ENCODE data around the gene FAAP20.

FAAP20 gene

GRCh38 chr1:2180297-2181245 lies 14.0 kb downstream of the FAAP20 start:
- TF ChIP-seq CTCF (IDR thresholded peaks at IDR 0.05): no peak

GRCh38 chr1:2179283-2180013 lies 15.1 kb downstream of the FAAP20 start:
- TF ChIP-seq CTCF (IDR thresholded peaks at IDR 0.05): no peak

- no peak for TF ChIP-seq CTCF (IDR thresholded peaks at IDR 0.05)
Observed at GRCh38 chr1:2178875-2179274, 15.7 kb downstream of the FAAP20 start.

GRCh38 chr1:2177946-2178538 lies 16.5 kb downstream of the FAAP20 start:
- TF ChIP-seq CTCF (IDR thresholded peaks at IDR 0.05): no peak

GRCh38 chr1:2177541-2177940 lies 17.0 kb downstream of the FAAP20 start:
- no peak for TF ChIP-seq CTCF (IDR thresholded peaks at IDR 0.05)

- no peak for TF ChIP-seq CTCF (IDR thresholded peaks at IDR 0.05)
Observed at GRCh38 chr1:2176615-2177014, 18.0 kb downstream of the FAAP20 start.

GRCh38 chr1:2175681-2176454 lies 18.7 kb downstream of the FAAP20 start:
- no peak for TF ChIP-seq CTCF (IDR thresholded peaks at IDR 0.05)

Measured in LNCAP (cell line).